NCI-H460 (cell line): ENCODE measurements around the gene ABCA9. TPM values are rescaled to one million over a fixed set of nuclear protein-coding genes. Genes with fewer than 3 reads are reported as not detected.

ENCODE experiments used
- DNase-seq: peaks from one replicate; pipeline ENCODE4 v3.0.0-alpha.2; 2016; ENCODE audit warnings: low read depth; ENCODE audit errors: extremely low read depth
- total RNA-seq: library from RNA; depleted of rRNA; stranded (reverse); fragments of >200 nt; shearing (Covaris generic); gene quantifications from 2 replicates; pipeline ENCODE4 v1.2.3, GENCODE V29; 2014

ABCA9 gene
- total RNA-seq, 1 experiment from 2014 or later: 0.02 TPM

GRCh38 chr17:69067274-69068047, 6.7 kb upstream of the ABCA9 start:
- no peak for DNase-seq

GRCh38 chr17:69066482-69066881, 5.8 kb upstream of the ABCA9 start:
- no peak for DNase-seq

GRCh38 chr17:69065113-69065512, 4.4 kb upstream of the ABCA9 start:
- DNase-seq: no peak

GRCh38 chr17:69064476-69064875, 3.7 kb upstream of the ABCA9 start:
- DNase-seq: no peak

GRCh38 chr17:69064001-69064400, 3.3 kb upstream of the ABCA9 start:
- DNase-seq: no peak

- no peak for DNase-seq
Measured at GRCh38 chr17:69062860-69063581, 2.3 kb upstream of the ABCA9 start.

GRCh38 chr17:69061721-69062556, 1.2 kb upstream of the ABCA9 start:
- DNase-seq: no peak

- DNase-seq: no peak
Measured at GRCh38 chr17:69059458-69060175, 1.1 kb downstream of the ABCA9 start.

GRCh38 chr17:69058165-69058564, 2.6 kb downstream of the ABCA9 start:
- DNase-seq: no peak

GRCh38 chr17:69057280-69057679, 3.4 kb downstream of the ABCA9 start:
- DNase-seq: no peak

GRCh38 chr17:69056179-69056823, 4.4 kb downstream of the ABCA9 start:
- no peak for DNase-seq

- no peak for DNase-seq
Measured at GRCh38 chr17:69055334-69055733, 5.4 kb downstream of the ABCA9 start.

- DNase-seq: no peak
Measured at GRCh38 chr17:69050999-69051775, 9.5 kb downstream of the ABCA9 start.

- no peak for DNase-seq
Measured at GRCh38 chr17:69048634-69049033, 12.1 kb downstream of the ABCA9 start.

GRCh38 chr17:69047368-69048263, 13.1 kb downstream of the ABCA9 start:
- no peak for DNase-seq

GRCh38 chr17:69046121-69046807, 14.5 kb downstream of the ABCA9 start:
- no peak for DNase-seq

GRCh38 chr17:69045646-69046045, 15.1 kb downstream of the ABCA9 start:
- no peak for DNase-seq

- DNase-seq: no peak
Measured at GRCh38 chr17:69044371-69044770, 16.4 kb downstream of the ABCA9 start.
